ENCODE measurements around the gene NDEL1.

DNA sequence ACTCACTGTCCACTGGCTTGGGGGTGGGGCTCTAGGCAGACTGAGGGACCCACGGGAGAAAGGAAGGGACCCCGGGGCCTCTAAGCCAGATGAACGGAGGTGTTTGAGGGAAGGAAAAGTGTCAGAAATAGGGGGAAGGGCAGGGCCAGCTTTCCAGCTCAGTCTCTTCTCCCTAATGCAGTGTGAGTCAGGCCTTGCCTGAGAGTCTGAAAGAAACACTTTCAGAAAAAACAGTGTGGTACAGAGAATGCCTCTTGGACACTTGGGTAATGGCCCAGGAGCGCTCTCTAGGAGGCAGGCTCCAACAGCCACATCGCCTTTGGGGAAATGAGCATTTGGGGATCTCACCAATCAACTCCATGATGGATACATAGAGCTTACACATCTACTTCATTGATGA, 46.9 kb downstream of the NDEL1 start:
- TF ChIP-seq CTCF (IDR thresholded peaks at IDR 0.05; ENCODE audit: low read depth, low read length, missing input control) (no peak), ATF3 (IDR thresholded peaks at IDR 0.05) (no peak), GABPA (IDR thresholded peaks at IDR 0.05 in 1 of 2, conservative IDR thresholded peaks at IDR 0.05 in 1 of 2) (no peak), FOXA1 (IDR thresholded peaks at IDR 0.05) (no peak), FOXA2 (IDR thresholded peaks at IDR 0.05) (no peak), HNF4G (IDR thresholded peaks at IDR 0.05) (no peak), YY1 (IDR thresholded peaks at IDR 0.05) (no peak), RAD21 (IDR thresholded peaks at IDR 0.05) (no peak), TAF1 (conservative IDR thresholded peaks at IDR 0.05) (no peak), ZBTB33 (IDR thresholded peaks at IDR 0.05) (no peak), JUND (IDR thresholded peaks at IDR 0.05) (no peak), MAX (IDR thresholded peaks at IDR 0.05) (no peak)
- TF ChIP-seq, protein P1, sequence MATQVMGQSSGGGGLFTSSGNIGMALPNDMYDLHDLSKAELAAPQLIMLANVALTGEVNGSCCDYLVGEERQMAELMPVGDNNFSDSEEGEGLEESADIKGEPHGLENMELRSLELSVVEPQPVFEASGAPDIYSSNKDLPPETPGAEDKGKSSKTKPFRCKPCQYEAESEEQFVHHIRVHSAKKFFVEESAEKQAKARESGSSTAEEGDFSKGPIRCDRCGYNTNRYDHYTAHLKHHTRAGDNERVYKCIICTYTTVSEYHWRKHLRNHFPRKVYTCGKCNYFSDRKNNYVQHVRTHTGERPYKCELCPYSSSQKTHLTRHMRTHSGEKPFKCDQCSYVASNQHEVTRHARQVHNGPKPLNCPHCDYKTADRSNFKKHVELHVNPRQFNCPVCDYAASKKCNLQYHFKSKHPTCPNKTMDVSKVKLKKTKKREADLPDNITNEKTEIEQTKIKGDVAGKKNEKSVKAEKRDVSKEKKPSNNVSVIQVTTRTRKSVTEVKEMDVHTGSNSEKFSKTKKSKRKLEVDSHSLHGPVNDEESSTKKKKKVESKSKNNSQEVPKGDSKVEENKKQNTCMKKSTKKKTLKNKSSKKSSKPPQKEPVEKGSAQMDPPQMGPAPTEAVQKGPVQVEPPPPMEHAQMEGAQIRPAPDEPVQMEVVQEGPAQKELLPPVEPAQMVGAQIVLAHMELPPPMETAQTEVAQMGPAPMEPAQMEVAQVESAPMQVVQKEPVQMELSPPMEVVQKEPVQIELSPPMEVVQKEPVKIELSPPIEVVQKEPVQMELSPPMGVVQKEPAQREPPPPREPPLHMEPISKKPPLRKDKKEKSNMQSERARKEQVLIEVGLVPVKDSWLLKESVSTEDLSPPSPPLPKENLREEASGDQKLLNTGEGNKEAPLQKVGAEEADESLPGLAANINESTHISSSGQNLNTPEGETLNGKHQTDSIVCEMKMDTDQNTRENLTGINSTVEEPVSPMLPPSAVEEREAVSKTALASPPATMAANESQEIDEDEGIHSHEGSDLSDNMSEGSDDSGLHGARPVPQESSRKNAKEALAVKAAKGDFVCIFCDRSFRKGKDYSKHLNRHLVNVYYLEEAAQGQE (IDR thresholded peaks at IDR 0.05): no peak
